K562 (cell line): ENCODE data around the gene C1RL. TPM values are rescaled to one million over a fixed set of nuclear protein-coding genes. Genes with fewer than 3 reads are reported as not detected.

Experiments used
- MED1 ChIP-seq: sonication (generic); formaldehyde crosslinking; IDR thresholded peaks from 2 replicates; pipeline ENCODE4 v1.8.1; 2023; ENCODE audit warnings: missing genetic modification reagents, borderline replicate concordance
- NCOA6 ChIP-seq: fragments of 450-650 bp; IDR thresholded peaks from 2 replicates; pipeline ENCODE4 v1.6.1; 2017; ENCODE audit warnings: mild to moderate bottlenecking
- NR2C1 ChIP-seq, 2 experiments: fragments of 450-650 bp; IDR thresholded peaks; 2 replicates each; pipeline ENCODE4 v1.6.1; 2017; ENCODE audit warnings: mild to moderate bottlenecking in 2 of 2, antibody characterized with exemption in 1 of 2, inconsistent platforms in 1 of 2, missing compliant biosample characterization in 1 of 2, missing genetic modification characterization in 1 of 2
- NUFIP1 ChIP-seq: fragments of 450-650 bp; IDR thresholded peaks from 2 replicates; pipeline ENCODE4 v1.6.1; 2018; ENCODE audit not compliant: partially characterized antibody
- POLR3A ChIP-seq: IDR thresholded peaks from 2 replicates; pipeline ENCODE4 v1.6.1; 2011; ENCODE audit warnings: borderline replicate concordance, mild to moderate bottlenecking, moderate library complexity; ENCODE audit not compliant: insufficient read length, insufficient read depth; ENCODE audit errors: extremely low read depth
- PPARD ChIP-seq: fragments of 250-450 bp; sonication (Bioruptor Pico); IDR thresholded peaks from 2 replicates; pipeline ENCODE4 v1.8.0; 2022; ENCODE audit warnings: inconsistent platforms, mild to moderate bottlenecking, moderate library complexity
- TAF7 ChIP-seq: fragments of 450-650 bp; IDR thresholded peaks from 2 replicates; pipeline ENCODE4 v1.6.1; 2016; ENCODE audit warnings: missing genetic modification characterization, missing compliant biosample characterization
- polyA plus RNA-seq, 8 experiments: library from polyadenylated mRNA; depleted of rRNA in 4 of 8; stranded (reverse) in 5 of 8; unstranded in 3 of 8; fragments of >200 nt; fragmentation: Nextera tagmentation in 2 of 8; fragmentation: Illumina TruSeq in 1 of 8; extraction: Ambion mirVana in 2 of 8; extraction: Trizol in 1 of 8; gene quantifications; 2 replicates each; pipeline versions ENCODE4 v1.2.1 to v1.2.3, GENCODE V29; 2011 to 2014; ENCODE audit warnings: inconsistent platforms in 1 of 8, missing spikeins in 1 of 8
- total RNA-seq, 7 experiments: library from RNA; depleted of rRNA in 6 of 7; stranded (reverse); fragments of >200 nt in 6 of 7; fragmentation: Illumina TruSeq in 2 of 7; extraction: Trizol in 2 of 7; gene quantifications; 2 replicates each; pipeline versions ENCODE4 v1.2.1 to v1.2.3, GENCODE V29; 2011 to 2021; ENCODE audit warnings: low replicate concordance in 1 of 7
- TF ChIP-seq, protein P1 (sequence below), 2 experiments: fragments of 450-650 bp in 1 of 2; sonication (generic) in 1 of 2; formaldehyde crosslinking in 1 of 2; IDR thresholded peaks; 2 replicates each; pipeline versions ENCODE4 v1.7.1 to v1.9.0; 2016 to 2022; ENCODE audit warnings: inconsistent platforms in 1 of 2, mild to moderate bottlenecking in 1 of 2, missing genetic modification reagents in 1 of 2
- TF ChIP-seq, protein P2 (sequence below): sonication (generic); IDR thresholded peaks from 2 replicates; pipeline ENCODE4 v1.6.1; 2016

The C1RL gene
- total and polyA plus RNA-seq, 9 of the 15 experiments (the other 6 are each of a cell fraction or from before 2014, with no cell fraction given), result 1.4 to 10.7 (median 8.0) TPM

DNA sequence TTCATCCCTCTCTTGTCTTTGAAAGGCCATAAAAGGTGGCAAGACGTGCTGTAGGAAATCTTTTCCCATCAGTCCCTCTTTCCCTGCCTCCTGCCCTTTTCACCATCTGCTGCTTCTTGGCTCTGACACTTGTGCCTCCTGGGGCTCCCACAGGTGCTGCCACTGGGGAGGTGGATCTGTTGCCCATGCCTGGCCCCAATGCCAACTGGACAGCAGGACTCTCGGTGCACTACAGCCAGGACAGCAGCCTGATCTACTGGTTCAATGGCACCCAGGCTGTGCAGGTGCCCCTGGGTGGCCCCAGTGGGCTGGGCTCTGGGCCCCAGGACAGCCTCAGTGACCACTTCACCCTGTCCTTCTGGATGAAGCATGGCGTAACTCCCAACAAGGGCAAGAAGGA is 27.7 kb upstream of the C1RL start (continued):
- TF ChIP-seq, protein P1, sequence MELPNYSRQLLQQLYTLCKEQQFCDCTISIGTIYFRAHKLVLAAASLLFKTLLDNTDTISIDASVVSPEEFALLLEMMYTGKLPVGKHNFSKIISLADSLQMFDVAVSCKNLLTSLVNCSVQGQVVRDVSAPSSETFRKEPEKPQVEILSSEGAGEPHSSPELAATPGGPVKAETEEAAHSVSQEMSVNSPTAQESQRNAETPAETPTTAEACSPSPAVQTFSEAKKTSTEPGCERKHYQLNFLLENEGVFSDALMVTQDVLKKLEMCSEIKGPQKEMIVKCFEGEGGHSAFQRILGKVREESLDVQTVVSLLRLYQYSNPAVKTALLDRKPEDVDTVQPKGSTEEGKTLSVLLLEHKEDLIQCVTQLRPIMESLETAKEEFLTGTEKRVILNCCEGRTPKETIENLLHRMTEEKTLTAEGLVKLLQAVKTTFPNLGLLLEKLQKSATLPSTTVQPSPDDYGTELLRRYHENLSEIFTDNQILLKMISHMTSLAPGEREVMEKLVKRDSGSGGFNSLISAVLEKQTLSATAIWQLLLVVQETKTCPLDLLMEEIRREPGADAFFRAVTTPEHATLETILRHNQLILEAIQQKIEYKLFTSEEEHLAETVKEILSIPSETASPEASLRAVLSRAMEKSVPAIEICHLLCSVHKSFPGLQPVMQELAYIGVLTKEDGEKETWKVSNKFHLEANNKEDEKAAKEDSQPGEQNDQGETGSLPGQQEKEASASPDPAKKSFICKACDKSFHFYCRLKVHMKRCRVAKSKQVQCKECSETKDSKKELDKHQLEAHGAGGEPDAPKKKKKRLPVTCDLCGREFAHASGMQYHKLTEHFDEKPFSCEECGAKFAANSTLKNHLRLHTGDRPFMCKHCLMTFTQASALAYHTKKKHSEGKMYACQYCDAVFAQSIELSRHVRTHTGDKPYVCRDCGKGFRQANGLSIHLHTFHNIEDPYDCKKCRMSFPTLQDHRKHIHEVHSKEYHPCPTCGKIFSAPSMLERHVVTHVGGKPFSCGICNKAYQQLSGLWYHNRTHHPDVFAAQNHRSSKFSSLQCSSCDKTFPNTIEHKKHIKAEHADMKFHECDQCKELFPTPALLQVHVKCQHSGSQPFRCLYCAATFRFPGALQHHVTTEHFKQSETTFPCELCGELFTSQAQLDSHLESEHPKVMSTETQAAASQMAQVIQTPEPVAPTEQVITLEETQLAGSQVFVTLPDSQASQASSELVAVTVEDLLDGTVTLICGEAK (IDR thresholded peaks at IDR 0.05), result no peak
- TF ChIP-seq, protein P1 (CRISPR knock-in tag; IDR thresholded peaks at IDR 0.05), result no peak
- TF ChIP-seq NR2C1 (IDR thresholded peaks at IDR 0.05) (no peak), NR2C1 (tag; IDR thresholded peaks at IDR 0.05) (no peak), NCOA6 (no peak), NUFIP1 (no peak), TAF7 (tag) (no peak), MED1 (no peak), POLR3A (no peak), PPARD (CRISPR knock-in tag) (no peak)
- TF ChIP-seq, protein P2, sequence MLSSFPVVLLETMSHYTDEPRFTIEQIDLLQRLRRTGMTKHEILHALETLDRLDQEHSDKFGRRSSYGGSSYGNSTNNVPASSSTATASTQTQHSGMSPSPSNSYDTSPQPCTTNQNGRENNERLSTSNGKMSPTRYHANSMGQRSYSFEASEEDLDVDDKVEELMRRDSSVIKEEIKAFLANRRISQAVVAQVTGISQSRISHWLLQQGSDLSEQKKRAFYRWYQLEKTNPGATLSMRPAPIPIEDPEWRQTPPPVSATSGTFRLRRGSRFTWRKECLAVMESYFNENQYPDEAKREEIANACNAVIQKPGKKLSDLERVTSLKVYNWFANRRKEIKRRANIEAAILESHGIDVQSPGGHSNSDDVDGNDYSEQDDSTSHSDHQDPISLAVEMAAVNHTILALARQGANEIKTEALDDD, result no peak
- TF ChIP-seq, all 486 proteins: peak for 0
